NCI-H1694 (cell line): ENCODE results near the gene TFF2.
A peak's percentile ranks its signal among the peaks of the same experiment; 100 is the strongest.

Experiments
- DNase-seq: peaks from one replicate; lab custom pipeline; 2025; lab: John Stamatoyannopoulos, UW

TFF2 gene

GRCh38 chr21:42366292-42367010 lies 15.7 kb upstream of the TFF2 start, which contains the start of gene TFF1:
TSS of gene TFF1 (minus strand) at chr21:42366535. CDS start at chr21:42366495, 40 bp downstream.
- no peak for DNase-seq

- DNase-seq = no peak
Measured at GRCh38 chr21:42365770-42366169, 15.0 kb upstream of the TFF2 start.

- DNase-seq = no peak
Measured at GRCh38 chr21:42364304-42364865, 13.6 kb upstream of the TFF2 start.

- no peak for DNase-seq
Measured at GRCh38 chr21:42363312-42363711, 12.5 kb upstream of the TFF2 start.

- no peak for DNase-seq
Measured at GRCh38 chr21:42362700-42363099, 11.9 kb upstream of the TFF2 start.

GRCh38 chr21:42362198-42362597 lies 11.4 kb upstream of the TFF2 start:
- no peak for DNase-seq

- peak; percentile 87 for DNase-seq
Measured at GRCh38 chr21:42361286-42361685, 10.5 kb upstream of the TFF2 start.

GRCh38 chr21:42360317-42360716 lies 9.5 kb upstream of the TFF2 start:
- DNase-seq = no peak

- DNase-seq = no peak
Measured at GRCh38 chr21:42358937-42359336, 8.1 kb upstream of the TFF2 start.

GRCh38 chr21:42358261-42358660 lies 7.5 kb upstream of the TFF2 start:
- DNase-seq = no peak

GRCh38 chr21:42357307-42357706 lies 6.5 kb upstream of the TFF2 start:
- DNase-seq = no peak

- DNase-seq = no peak
Measured at GRCh38 chr21:42356650-42357049, 5.9 kb upstream of the TFF2 start.

- no peak for DNase-seq
Measured at GRCh38 chr21:42356046-42356445, 5.3 kb upstream of the TFF2 start.

- no peak for DNase-seq
Measured at GRCh38 chr21:42353623-42354022, 2.8 kb upstream of the TFF2 start.

GRCh38 chr21:42352441-42353095 lies 1.8 kb upstream of the TFF2 start:
- DNase-seq = no peak

GRCh38 chr21:42351626-42352440 lies 1.0 kb upstream of the TFF2 start:
- no peak for DNase-seq

- no peak for DNase-seq
Measured at GRCh38 chr21:42350318-42350910, 380 bp downstream of the TFF2 start.

- no peak for DNase-seq
Measured at GRCh38 chr21:42349420-42350317, 1.1 kb downstream of the TFF2 start.

GRCh38 chr21:42348762-42349161 lies 2.0 kb downstream of the TFF2 start:
- DNase-seq = no peak

- no peak for DNase-seq
Measured at GRCh38 chr21:42347601-42348327, 3.0 kb downstream of the TFF2 start.
